ENCODE results near the gene BAAT. TPM values are rescaled to one million over a fixed set of nuclear protein-coding genes. Genes with fewer than 3 reads are reported as not detected.

Gene BAAT
- total RNA-seq, 2 experiments from 2014 or later: not detected

GRCh38 chr9:101388507-101388993 is 3.7 kb upstream of the BAAT start:
- H3K27me3 Mint-ChIP-seq: no peaks in the 10 kb centered on the region
- no peak for ATAC-seq (ENCODE audit: low read depth)
- no peak for DNase-seq
- peaks cover 16% of the 10 kb centered on the region for H3K9me3 Mint-ChIP-seq
- POLR2A ChIA-PET: interaction anchor here (1.0 kb wide), 1 partner anchor 10 kb away, joined by 3 read pairs; the partner anchor contains the start of genes MRPL50 and ZNF189
- no peak overlapping the region for H3K4me3 Mint-ChIP-seq
- peaks cover 3% of the 10 kb centered on the region for H3K4me1 Mint-ChIP-seq
- peaks cover 45% of the 10 kb centered on the region for H3K36me3 Mint-ChIP-seq
- H3K27ac Mint-ChIP-seq: no peak overlapping the region

- DNase-seq (no peak), ATAC-seq (ENCODE audit: low read depth) (no peak)
- no peak overlapping the region for H3K27ac Mint-ChIP-seq
- H3K4me1 Mint-ChIP-seq: peaks cover 3% of the 10 kb centered on the region
- H3K4me3 Mint-ChIP-seq: no peak overlapping the region
- H3K36me3 Mint-ChIP-seq: peaks cover 41% of the 10 kb centered on the region
- no peaks in the 10 kb centered on the region for H3K27me3 Mint-ChIP-seq
- POLR2A ChIA-PET: no interaction called here
- peaks cover 15% of the 10 kb centered on the region for H3K9me3 Mint-ChIP-seq
Observed at GRCh38 chr9:101387871-101388506, 3.2 kb upstream of the BAAT start.

- H3K27ac Mint-ChIP-seq: no peak overlapping the region
- ATAC-seq (ENCODE audit: low read depth): no peak
Observed at GRCh38 chr9:101383361-101383760, 1.4 kb downstream of the BAAT start.

DNA sequence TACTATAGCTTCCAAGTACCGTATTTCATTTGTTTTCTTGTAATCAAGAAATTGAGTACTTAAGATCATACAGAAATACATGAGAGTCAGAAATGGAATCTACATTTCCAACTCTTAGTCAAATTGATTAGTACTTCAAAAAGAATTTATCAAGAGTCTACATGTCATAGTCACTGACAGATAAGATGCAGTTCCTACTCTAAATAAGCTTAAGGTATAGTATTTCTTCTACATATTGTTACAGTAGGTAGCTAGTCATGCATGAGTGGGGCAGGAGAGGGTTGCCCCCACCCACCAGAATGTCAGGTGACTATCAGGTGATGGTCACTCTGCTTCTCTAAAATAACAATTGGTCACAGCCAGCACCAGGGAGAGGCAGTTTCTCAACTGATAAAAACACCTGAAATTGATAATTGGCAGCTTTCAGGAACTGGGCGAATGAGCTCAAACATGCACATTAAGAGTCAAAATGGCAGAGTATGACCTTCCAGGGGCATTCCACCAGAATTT is 2.9 kb downstream of the BAAT start:
- peaks cover 15% of the 10 kb centered on the region for H3K9me3 Mint-ChIP-seq

More at GRCh38 chr9:101383361-101383760, 1.4 kb downstream of the BAAT start:
- Mint-ChIP-seq H3K27me3 (peaks cover 2% of the 10 kb centered on the region), H3K36me3 (peaks cover 13% of the 10 kb centered on the region), H3K4me1 (no peaks in the 10 kb centered on the region), H3K4me3 (no peak overlapping the region), H3K9me3 (peaks cover 11% of the 10 kb centered on the region)
- POLR2A ChIA-PET: no interaction called here
- DNase-seq: no peak

DNA sequence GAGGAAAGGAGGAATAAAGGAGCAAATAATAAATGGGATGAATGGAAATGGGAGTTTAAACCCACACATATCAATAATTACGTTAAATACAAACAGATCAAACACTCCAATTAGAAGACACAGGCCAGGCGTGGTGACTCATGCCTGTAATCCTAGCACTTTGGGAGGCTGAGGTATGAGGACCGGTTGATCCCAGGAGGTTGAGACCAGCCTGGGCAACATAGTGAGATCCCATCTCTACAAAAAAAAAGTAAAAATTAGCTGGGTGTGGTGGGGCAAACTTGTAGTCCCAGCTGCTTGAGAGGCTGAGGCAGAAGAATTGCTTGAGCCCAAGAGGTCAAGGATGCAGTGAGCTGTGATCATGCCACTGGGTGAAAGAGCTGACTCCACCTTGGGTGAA is 3.7 kb downstream of the BAAT start:
- ATAC-seq (ENCODE audit: low read depth) (no peak), DNase-seq (no peak)
- peaks cover 14% of the 10 kb centered on the region for H3K9me3 Mint-ChIP-seq
- peaks cover 10% of the 10 kb centered on the region for H3K36me3 Mint-ChIP-seq
- peaks cover 2% of the 10 kb centered on the region for H3K27me3 Mint-ChIP-seq
- H3K27ac Mint-ChIP-seq: no peak overlapping the region
- H3K4me3 Mint-ChIP-seq: no peak overlapping the region
- H3K4me1 Mint-ChIP-seq: no peaks in the 10 kb centered on the region
- POLR2A ChIA-PET: no interaction called here

More for the DNA sequence above, 2.9 kb downstream of the BAAT start:
- DNase-seq: no peak
- H3K27ac Mint-ChIP-seq: no peak overlapping the region
- POLR2A ChIA-PET: no interaction called here
- ATAC-seq (ENCODE audit: low read depth): no peak
- H3K4me3 Mint-ChIP-seq: no peak overlapping the region
- peaks cover 2% of the 10 kb centered on the region for H3K27me3 Mint-ChIP-seq
- no peaks in the 10 kb centered on the region for H3K4me1 Mint-ChIP-seq
- peaks cover 12% of the 10 kb centered on the region for H3K36me3 Mint-ChIP-seq

- Mint-ChIP-seq H3K27me3 (peaks cover 4% of the 10 kb centered on the region), H3K9me3 (peaks cover 12% of the 10 kb centered on the region), H3K4me3 (no peak overlapping the region), H3K27ac (no peak overlapping the region), H3K4me1 (no peaks in the 10 kb centered on the region), H3K36me3 (peaks cover 5% of the 10 kb centered on the region)
- DNase-seq (no peak), ATAC-seq (ENCODE audit: low read depth) (no peak)
- POLR2A ChIA-PET: no interaction called here
Observed at GRCh38 chr9:101380295-101380694, 4.5 kb downstream of the BAAT start.

GRCh38 chr9:101376111-101376848 is 8.5 kb downstream of the BAAT start:
- H3K4me1 Mint-ChIP-seq: no peaks in the 10 kb centered on the region
- H3K36me3 Mint-ChIP-seq: peaks cover 2% of the 10 kb centered on the region
- H3K27me3 Mint-ChIP-seq: peaks cover 4% of the 10 kb centered on the region
- H3K9me3 Mint-ChIP-seq: peaks cover 7% of the 10 kb centered on the region
- DNase-seq: no peak
- POLR2A ChIA-PET: no interaction called here
- no peak for ATAC-seq (ENCODE audit: low read depth)
- H3K4me3 Mint-ChIP-seq: no peak overlapping the region
- H3K27ac Mint-ChIP-seq: no peak overlapping the region

GRCh38 chr9:101375546-101375945 is 9.3 kb downstream of the BAAT start:
- POLR2A ChIA-PET: no interaction called here
- ATAC-seq (ENCODE audit: low read depth): no peak
- H3K9me3 Mint-ChIP-seq: peaks cover 7% of the 10 kb centered on the region
- no peak overlapping the region for H3K4me3 Mint-ChIP-seq
- DNase-seq: no peak
- H3K4me1 Mint-ChIP-seq: no peaks in the 10 kb centered on the region
- H3K27me3 Mint-ChIP-seq: peaks cover 2% of the 10 kb centered on the region
- H3K36me3 Mint-ChIP-seq: no peaks in the 10 kb centered on the region
- H3K27ac Mint-ChIP-seq: no peak overlapping the region

DNA sequence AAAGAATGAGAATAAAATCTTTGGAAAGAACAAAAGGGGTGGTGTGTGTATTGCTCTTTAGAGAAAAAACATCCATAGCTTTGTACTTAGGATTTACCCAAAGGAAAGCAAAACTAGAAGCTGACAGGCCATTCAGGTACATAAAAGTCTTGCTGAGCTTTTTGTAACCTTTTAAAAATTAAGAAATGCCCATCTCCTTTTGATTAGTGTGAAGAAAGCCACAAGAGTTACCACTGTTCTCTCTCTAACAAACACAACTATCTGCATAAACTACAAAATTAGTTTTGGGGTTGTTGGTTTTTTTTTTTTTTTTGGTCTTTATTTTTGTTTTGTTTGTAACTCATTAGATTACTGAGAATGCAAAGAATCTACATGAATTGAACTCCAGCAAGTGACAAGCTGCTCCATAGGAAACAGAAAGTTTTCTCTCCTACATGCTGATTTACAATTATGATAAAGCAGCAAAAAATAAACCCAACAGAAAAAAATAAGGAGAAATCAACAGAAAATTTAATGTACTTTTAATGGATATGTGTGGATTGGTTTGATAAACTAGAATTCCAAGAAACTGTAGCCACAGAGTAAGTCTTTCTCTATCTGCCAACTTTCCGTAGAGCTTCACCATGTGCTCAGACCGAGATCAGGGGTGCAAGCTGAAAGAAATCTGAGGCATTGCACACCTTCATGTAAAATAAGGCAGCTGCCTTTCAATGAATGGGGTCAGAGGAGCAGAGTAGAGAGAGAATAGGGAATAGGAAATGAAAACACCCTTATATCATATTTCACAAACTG is 12.3 kb downstream of the BAAT start:
- POLR2A ChIA-PET: no interaction called here
- Mint-ChIP-seq H3K27ac (no peak overlapping the region), H3K4me3 (no peak overlapping the region), H3K9me3 (peaks cover under 1% of the 10 kb centered on the region), H3K27me3 (peaks cover 2% of the 10 kb centered on the region), H3K36me3 (no peaks in the 10 kb centered on the region), H3K4me1 (no peaks in the 10 kb centered on the region)
- ATAC-seq (ENCODE audit: low read depth) (no peak), DNase-seq (no peak)

- peaks cover 2% of the 10 kb centered on the region for H3K27me3 Mint-ChIP-seq
- POLR2A ChIA-PET: no interaction called here
- H3K36me3 Mint-ChIP-seq: no peaks in the 10 kb centered on the region
- H3K4me3 Mint-ChIP-seq: no peak overlapping the region
- DNase-seq (no peak), ATAC-seq (ENCODE audit: low read depth) (no peak)
- H3K4me1 Mint-ChIP-seq: no peaks in the 10 kb centered on the region
- H3K9me3 Mint-ChIP-seq: no peaks in the 10 kb centered on the region
- no peak overlapping the region for H3K27ac Mint-ChIP-seq
Observed at GRCh38 chr9:101371813-101372212, 13.0 kb downstream of the BAAT start.

DNA sequence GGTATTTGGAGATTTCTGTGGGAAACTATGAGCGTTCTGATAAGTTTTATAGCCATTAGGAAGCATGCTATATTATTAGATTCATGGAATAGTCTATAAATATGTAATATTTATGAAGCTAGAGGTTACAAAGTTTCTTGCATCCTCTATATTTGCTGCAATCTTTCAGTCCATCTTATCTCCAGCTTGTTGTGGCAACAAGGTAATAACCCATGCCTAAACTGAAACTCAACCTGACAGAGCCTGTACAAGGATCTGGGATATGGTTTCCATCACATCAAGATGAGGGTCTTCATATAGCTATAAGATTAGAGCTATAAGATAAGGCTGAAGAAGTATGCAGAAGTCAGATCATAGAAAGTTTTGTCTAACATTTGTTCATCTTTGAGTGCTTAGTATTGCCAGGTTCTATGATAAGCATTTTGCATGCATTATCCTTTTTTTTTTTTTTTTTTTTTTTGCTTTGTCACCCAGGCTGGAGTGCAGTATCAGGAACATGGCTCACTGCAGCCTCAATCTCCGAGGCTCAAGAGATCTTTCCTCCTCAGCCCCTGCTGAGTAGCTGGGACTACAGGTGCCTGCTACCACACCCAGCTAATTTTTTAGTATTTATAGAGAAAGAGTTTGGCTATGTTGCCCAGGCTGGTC is 14.8 kb downstream of the BAAT start:
- Mint-ChIP-seq H3K36me3 (no peaks in the 10 kb centered on the region), H3K4me3 (no peak overlapping the region), H3K4me1 (no peaks in the 10 kb centered on the region), H3K9me3 (no peaks in the 10 kb centered on the region), H3K27me3 (no peaks in the 10 kb centered on the region), H3K27ac (no peak overlapping the region)
- ATAC-seq (ENCODE audit: low read depth) (no peak), DNase-seq (no peak)
- POLR2A ChIA-PET: no interaction called here

- ATAC-seq (ENCODE audit: low read depth) (no peak), DNase-seq (no peak)
- Mint-ChIP-seq H3K4me1 (no peaks in the 10 kb centered on the region), H3K9me3 (no peaks in the 10 kb centered on the region), H3K4me3 (no peak overlapping the region), H3K27ac (no peak overlapping the region), H3K27me3 (no peaks in the 10 kb centered on the region), H3K36me3 (no peaks in the 10 kb centered on the region)
- POLR2A ChIA-PET: no interaction called here
Observed at GRCh38 chr9:101369286-101369685, 15.5 kb downstream of the BAAT start.

DNA sequence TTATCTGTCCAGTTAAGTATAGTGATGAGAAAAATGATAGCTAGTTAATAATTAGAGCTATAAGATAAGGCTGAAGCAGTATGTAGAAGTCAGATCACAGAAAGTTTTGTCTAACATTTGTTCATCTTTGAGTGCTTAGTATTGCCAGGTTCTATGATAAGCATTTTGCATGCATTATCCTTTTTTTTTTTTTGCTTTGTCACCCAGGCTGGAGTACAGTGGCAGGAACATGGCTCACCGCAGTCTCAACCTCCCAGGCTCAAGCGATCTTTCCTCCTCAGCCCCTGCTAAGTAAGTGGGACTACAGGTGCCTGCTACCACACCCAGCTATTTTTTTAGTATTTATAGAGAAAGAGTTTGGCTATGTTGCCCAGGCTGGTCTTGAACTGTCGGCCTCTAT is 17.5 kb downstream of the BAAT start:
- no peaks in the 10 kb centered on the region for H3K9me3 Mint-ChIP-seq
- no peak overlapping the region for H3K4me3 Mint-ChIP-seq
- no peaks in the 10 kb centered on the region for H3K27me3 Mint-ChIP-seq
- POLR2A ChIA-PET: no interaction called here
- DNase-seq: no peak
- no peaks in the 10 kb centered on the region for H3K4me1 Mint-ChIP-seq
- H3K27ac Mint-ChIP-seq: no peak overlapping the region
- no peaks in the 10 kb centered on the region for H3K36me3 Mint-ChIP-seq
- ATAC-seq (ENCODE audit: low read depth): no peak

Data from activated naive CD8-positive, alpha-beta T cell treated with anti-CD3 and anti-CD28 coated beads, Interleukin-2, amount 10 ng/mL, durations not matched to agents 7 days and 5 days (primary cell).